ENCODE data around the gene CRIM1.

DNA sequence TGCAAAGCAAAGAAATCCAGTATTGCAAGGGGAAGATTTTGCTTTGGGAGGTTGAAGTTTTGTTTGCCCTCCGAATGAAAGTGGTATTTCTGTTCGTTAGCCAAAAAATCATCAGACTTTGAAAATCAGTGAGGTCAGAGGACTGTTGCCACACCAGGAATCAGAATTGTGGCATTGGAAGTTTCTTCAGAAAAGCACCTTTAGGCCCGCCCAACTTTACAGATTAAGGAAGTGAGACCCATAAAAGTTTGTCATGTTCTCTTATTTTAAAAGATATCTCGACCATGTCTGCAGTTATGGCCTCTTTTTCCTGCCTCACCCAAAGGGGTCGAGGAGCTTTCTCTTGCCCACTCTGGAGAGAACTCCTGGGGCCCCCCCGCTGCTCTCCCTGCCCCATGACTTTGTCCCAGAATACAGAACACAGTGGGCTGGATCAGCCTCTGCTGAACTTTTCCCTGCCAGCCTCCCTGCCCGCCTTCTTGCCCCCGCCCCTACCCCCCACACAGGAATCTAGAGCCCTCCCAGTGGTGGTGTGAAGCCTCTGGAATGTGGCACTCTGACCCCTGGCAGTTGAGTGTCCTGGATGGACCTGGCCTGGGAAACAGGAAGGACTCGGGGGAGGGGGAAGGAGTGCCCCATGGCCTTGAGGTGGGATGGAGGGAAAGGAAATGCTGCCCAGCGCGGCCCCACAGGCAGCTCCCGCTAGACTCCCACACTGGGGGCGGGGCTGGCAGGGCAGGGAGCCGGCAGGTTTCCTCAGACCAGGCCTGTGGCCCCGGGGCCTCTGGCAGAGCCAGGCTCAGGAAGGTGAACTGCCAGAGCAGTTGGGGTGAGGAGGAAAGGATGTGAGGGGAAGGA, 25.3 kb downstream of the CRIM1 start:
- TF ChIP-seq PATZ1 (CRISPR knock-in tag; IDR thresholded peaks at IDR 0.05; ENCODE audit: borderline replicate concordance) (no peak; the same call in 1 of the 2 replicates), ZFP3 (CRISPR knock-in tag; IDR thresholded peaks at IDR 0.05) (no peak), POU6F1 (CRISPR knock-in tag; IDR thresholded peaks at IDR 0.05; ENCODE audit: borderline replicate concordance, low read depth) (no peak)
